Stimulated activated CD4-positive, alpha-beta T cell treated with anti-CD3 and anti-CD28 coated beads, Interleukin-15, amount 100 ng/mL, for 24 hours (primary cell): ENCODE measurements around the gene CFAP43.
A peak's percentile ranks its signal among the peaks of the same experiment; 100 is the strongest.

Experiments
- DNase-seq: peaks from one replicate; pipeline ENCODE4 v3.0.0-alpha.2; 2020

The CFAP43 gene

DNA sequence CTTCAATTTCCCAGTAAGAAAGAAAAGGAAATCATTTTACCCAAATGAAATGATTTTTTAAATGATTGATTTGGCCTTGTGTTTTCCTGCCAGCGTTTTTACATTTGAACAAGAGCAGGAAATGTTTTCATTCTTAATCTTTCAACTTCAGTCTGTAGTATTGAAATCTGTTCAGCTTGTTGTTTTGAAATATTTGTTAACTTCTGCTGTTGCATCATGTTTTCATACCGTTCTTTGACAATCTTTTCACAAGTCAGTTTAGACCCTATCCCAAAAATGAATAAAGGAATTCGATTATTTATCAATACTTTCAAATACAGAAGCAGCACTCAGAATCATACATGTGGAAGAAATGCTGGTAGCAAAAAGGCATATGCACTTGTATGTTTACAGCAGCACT, 102.1 kb downstream of the CFAP43 start:
- DNase-seq: no peak

DNA sequence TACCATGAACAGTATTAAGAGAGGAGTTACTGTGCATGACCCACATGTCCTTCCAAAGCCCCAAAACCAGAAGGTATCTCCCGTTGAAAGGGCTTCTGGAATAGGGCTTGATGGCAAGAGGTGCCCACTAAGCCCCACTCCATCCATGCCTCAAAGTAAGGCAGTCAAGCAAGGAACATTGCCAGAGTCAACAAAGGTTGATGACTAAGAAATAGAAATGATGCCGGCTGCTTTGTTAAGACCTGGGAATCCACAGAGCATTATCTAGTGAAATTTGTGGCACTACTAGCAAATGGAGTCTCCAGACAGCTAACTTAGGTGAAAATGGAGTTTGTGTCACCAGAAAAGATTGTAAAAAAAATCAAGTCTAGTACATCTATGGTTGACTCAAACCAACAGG, 104.0 kb downstream of the CFAP43 start:
- no peak for DNase-seq

DNA sequence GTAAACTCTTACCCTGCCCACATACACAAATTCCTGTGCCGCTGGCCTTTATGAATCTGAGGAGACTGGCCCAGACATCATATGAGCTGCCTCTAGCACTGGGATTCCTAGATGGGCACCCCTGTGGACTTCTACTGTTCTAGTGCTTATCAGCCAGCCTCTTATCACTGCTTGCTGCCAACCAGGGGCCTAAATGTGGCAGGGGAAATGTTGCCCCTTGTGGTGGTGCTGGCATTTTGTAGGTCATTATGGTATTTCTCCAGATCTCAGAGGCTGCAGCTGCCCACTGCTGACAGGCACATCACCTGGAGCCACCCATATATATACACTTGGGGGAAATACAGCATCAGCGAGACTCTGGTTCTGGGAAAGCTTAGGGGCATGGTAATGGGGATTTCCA, 104.8 kb downstream of the CFAP43 start:
- peak; percentile 12 for DNase-seq

DNA sequence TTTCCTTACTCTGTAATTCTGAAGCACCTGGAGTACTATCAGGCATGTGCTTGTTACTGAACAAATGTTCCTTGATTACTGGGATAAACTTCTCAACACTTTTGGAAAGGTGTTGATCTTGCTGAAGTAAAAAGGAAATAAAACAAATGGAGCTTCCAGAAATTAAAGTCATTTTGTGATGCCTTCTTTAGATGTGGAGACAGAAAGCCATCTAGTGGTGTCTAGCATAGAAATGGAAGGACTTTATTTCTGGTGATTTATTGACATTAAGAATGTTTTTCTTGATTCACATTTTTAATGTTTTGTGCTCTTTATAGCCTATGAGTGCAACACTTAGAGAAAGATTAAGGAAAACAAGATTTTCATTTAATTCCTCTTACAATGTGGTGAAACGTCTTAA, 108.8 kb downstream of the CFAP43 start:
- DNase-seq: no peak

DNA sequence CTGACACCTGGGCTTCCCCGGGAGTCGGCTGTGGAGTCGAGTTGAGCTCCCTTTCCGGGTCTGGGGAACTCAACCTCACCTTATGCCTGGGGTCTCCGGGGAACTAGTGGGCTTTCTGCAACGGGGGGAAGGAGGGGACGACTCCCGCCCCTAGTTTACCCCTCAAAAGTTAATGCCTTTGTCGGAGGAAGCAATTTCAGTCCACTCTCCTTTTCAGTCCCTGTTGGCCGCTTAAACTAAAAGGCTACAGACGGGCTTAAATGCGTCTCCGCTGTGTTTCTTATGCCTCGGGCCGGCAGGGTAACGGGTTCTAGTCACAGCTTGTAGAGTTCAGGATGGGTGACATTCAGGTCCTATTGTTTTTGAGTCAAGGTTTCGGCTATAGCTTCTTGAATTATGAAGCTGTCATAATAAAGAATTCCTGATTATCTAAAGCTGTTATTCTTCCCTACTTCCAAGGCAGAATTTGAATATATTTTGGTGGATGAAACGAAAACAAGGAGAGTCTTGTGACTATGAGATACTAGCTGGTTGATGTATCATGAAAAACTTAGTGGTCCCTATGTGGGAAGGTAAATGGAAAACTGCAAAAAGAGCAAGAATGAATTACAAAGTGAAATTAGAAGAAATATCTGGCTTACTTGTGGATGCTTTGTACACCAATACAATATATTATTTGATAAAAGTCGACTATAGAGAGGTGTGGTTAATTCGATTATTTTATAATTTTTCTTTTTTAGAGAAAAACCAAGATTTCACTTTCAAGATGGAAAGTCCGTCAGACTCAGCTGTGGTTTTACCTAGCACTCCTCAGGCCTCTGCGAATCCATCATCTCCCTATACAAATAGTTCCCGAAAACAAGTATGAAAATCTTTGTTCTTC, 109.7 kb downstream of the CFAP43 start:
- DNase-seq: peak; percentile 25

DNA sequence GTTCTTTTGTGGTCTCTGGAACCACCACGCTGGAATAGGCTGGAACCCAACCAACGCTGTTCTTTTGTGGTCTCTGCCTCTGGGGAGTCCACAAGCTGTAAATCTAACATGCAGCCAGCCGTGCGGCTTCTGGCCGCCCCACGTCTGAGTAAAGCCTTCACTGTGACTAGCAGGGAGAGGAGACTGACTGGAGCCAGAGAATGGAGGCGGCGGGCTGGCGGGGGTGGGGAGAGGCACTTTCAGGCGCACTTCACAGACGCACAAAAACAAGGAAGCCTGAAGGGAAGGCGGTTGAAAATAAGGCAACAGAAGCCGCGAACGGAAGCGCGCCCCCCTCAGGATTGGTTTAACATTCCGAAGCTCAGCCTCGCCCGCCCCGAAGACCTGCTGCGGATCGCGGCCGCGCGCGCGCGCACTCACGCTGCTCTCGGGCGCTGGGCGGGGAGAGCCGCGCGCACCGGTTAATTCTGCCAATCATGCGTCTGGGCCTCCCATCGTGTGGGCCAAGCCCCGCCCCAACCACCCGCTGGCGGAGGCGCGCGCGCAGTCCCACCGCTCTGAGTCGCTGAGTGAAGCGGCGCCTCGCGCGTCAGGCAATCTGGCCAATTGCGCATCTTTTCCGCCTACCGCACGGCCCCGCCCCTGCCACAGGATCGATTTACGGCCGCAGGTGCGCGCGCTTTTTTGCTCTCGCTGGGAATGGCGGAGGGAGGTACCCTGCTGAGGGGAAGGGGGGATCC, 110.5 kb downstream of the CFAP43 start, which contains the start of gene SFR1:
SFR1 (plus strand) TSS at position 687 of the 740 bp plus-strand sequence; CDS start at position 700, 13 bp downstream.
- DNase-seq: peak; percentile 99

DNA sequence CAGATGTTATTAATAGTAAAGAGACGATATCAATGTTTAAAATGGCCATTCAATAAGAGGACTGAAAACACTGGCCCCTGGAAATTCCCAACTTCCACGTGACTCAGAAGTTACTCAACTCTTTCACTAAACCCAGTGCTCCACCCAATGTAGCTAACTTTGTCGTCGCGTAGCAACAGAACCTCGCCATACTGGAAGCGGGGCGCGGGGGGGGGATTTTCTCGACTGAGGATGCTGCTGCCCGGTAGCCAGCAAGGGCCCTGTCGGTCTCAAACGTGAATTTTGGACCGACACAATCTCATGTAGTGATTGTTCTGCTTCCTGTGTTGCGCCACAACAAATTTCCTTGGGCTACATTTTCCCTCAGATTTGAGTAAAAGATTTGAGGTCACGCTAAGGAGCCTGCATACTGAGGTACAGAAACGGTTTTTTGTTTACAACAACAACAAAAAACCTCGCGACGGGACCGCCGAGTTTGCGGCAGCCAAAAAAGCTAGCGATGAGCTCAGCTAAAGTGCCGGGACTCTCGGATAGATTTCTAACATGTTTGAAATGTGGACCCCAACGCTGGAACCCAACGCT, 111.2 kb downstream of the CFAP43 start:
- DNase-seq: peak; percentile 89

DNA sequence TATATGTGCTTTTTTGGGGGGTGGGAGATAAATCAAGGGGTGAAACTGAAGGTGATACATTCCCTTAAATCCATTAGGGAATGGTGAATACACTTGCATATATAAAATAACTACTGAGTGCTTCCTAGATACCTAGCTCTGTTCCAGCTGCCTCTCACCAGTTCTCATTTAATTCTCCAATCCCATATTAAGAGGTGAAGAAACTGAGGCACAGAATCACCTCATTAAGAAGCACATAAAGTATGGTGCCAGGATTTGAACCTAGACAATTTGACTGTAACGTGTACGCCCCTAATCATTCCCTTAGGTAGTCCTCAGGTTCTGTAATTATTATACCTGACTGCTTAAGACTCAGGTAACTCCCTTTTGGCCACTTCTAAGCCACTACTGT, 111.7 kb downstream of the CFAP43 start:
- no peak for DNase-seq

DNA sequence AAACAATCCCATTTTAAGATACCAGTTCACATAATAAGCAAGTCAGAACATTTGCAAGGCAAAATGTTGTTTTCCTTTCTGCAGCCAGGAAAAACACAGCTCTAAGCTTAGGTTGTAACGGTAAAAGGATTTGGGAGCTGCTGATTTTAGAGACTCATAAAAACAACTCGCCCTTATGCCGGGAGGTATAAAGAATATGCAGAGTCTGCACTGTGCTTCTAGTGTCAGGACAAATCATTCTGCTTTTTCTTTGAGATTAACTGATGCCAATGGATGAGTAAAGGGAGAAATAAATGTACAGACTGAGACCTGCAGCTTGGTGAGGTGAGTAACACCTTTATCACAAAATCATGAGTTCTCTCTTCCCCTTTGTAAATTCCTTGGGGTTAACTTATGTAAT, 112.2 kb downstream of the CFAP43 start:
- no peak for DNase-seq

DNA sequence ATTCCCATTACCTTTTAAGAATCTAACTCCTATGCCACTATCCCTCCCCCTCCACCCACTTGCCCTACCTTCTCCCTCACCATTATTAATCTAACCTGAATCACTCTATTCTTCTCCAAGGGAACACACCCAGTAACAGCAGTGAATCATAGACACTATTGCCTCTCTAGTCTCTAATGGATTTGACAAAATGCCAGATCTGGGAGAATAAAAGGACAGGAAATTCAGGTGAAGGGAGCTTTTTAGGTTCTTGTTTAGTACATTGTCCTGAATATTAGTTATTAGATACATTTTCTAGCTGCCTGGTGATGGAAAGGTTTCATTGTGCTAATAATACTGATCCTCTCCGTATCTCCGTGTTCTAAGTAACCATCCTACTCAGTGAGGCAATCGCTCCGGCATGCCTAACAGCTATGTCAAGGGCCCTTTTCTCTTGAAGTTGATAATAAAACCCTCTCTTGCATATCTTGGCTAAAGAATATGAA, 114.3 kb downstream of the CFAP43 start:
- DNase-seq: no peak

DNA sequence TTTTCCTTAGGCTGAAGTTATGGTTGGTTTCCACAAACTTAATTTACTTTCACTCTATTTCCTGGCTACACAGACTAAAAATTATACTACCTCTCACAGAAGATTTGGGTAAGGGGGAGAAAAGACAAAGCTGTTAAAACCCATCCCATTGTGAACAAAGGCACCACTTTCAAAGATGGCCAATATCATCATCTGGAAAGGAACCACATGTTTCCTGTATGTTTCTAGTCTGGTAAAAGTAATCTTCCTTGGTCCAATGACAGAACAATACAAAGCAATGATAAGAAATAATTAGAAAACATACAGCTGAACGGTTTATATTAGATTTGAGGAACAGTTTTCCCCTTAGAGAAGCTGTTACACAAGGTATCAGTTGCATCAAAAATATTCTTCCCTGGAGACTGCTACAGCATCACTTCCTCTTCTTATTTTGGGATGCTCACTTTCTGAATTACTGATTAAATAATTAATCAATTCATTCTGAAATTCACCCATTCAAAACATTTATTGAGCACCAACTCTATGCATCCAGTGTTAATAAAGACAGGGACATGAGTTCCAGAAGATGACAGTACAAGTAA, 118.7 kb downstream of the CFAP43 start:
- no peak for DNase-seq

DNA sequence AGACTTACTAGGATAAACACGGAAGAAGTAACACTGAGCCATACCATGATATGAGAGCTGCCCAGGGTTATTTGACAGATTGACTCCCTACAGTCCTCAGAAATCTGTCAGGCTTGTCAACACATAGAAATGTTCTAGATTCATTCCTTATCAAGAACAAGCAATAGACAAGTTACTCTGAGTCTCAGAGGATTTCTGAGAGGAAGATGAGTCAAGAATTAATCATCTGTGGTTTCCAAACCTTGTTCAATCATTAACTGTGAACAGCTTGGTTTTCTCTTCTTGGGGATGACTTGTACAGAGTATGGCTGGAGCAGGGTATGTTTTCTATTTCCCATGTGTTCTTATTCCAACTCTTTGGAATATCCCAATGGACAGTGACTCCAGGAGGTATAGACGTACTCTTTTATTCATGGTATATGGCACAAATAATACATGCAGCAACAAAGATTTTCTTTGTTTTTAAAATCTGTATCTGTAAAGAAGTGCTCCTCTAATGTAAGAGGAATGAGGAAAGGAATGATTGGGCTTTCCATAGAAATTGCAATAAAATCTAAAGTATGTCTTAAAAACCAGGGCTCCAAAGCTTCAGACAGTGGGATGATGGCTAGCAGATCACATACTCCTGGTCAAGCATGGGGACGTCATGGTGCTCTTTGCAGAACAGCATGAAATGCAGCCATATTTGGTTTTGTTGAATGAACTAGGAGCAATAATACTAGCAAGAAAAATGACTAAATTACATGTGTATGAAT, 122.1 kb downstream of the CFAP43 start:
- no peak for DNase-seq

DNA sequence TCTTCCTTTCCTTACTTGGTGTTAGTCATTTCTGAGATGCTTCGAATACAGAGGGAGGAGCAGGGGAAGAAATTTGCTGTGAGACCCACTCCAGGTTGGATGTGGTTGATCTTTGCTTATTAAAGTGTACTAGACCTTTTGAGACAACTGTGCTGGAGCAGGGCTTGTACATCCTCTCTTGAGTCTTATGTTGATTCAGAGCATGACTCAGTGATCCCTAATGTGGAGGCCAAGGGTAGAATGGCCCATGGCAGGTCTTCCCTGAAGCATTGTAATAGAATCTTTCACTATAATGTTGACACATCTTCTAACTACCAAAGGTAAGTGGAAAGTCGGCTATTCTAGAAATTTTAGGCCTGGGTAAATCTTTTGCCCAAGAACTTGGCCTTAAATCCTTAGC, 127.2 kb downstream of the CFAP43 start:
- no peak for DNase-seq

DNA sequence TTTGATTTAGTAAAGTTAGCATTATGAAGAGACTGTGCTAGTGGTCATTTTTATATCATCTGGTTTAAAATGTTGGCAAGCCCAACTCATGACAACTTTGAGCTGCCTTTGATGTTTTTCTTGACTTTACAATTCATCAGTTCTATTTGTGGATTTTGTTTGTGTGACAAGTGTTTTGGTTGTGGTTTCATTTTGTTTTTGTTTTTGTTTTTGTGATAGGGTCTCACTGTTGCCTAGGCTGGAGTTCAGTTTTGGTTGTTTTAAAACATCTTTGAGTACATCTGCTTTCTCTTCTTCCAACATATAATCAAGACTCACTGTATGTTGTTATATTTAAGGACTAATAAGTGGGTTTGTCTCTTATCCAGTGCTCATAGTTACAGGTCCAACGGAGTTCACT, 127.7 kb downstream of the CFAP43 start:
- no peak for DNase-seq

DNA sequence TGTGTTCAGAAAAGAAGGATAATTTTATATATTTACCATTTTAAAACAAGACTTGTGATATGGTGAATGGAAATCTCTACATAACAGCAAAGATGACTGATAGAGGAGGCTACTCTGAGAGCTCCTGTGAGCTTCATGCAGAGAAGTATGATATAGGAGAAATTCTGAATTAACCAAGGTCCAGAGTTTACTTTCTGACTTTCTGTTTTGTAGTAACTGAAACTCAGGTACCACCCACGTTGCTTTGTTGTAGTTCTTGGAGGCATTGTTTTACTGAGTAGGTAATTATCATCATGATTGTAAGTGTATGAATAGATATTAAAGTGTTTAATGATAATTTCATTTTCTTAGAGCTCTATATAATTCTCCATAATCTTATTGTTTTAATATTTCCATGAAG, 128.2 kb downstream of the CFAP43 start:
- DNase-seq: no peak

DNA sequence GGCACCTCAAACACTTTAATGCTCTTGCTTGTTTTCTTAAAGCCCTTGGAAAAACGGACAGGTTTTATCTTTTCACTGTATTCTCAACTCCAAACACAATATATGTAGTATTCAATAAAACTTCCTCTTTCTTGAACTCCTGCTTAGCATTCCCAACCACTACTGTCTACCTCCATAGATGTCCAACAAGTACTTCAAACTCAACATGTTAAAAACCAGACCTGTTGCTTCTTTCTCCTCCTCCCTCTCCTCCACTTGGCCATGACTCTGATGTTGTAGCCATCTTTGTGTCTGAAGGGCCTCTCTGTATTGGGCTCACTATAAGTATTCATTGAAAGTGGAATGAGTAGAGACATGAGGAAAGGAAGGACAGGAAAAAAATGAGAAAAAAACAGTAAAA, 130.3 kb downstream of the CFAP43 start:
- no peak for DNase-seq

DNA sequence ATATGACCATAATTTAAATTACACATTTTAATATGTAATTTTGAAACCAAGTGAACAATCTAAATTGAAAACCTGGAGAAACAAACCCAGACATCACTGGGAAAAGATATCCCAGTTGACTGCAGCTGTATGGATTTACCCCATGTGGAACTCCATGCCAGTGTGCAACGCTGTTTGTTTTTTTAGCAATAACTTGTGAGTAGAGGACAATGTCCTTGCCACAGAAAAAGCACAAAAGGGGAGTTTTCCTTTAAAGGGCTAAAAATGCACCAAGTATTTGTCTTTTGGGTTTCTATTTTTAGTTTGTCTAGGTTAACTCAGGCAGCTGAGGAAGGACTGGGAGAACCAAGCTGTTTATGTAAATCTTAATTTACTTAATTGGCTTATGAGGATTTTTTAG, 131.4 kb downstream of the CFAP43 start:
- no peak for DNase-seq

DNA sequence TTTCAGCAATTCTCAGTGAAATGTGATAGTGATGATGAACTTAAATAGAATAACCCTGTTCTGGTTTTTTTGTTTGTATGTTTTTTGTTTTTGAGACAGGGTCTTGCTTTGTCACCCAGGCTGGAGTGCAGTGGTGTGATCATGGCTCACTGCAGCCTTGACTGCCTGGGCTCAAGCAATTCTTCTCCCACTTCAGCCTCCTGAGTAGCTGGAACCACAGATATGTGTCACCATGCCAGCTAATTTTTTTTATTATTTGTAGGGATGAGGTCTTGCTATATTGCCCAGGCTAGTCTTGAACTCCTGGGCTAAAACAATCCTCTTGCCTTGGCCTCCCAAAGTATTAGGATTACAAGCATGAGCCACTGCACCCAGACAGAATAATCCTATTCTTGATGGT, 132.2 kb downstream of the CFAP43 start:
- no peak for DNase-seq

DNA sequence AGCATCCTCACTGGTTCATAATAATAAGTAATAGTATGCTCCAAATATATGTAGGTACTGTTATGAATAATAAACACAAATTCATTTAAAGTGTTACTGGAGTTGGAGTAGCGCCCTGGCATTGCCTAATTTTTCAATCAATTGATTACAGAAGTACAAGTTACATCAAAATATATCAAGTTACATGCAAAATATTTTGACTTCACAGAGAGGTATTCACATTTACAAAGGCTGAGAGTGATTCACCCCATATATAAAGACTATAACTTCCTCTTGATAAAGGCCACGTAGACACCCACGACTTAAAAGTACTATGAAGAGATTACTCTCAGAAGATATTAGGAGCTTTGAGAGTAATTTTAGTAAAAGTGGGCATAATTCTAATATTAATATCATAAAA, 132.9 kb downstream of the CFAP43 start:
- no peak for DNase-seq

DNA sequence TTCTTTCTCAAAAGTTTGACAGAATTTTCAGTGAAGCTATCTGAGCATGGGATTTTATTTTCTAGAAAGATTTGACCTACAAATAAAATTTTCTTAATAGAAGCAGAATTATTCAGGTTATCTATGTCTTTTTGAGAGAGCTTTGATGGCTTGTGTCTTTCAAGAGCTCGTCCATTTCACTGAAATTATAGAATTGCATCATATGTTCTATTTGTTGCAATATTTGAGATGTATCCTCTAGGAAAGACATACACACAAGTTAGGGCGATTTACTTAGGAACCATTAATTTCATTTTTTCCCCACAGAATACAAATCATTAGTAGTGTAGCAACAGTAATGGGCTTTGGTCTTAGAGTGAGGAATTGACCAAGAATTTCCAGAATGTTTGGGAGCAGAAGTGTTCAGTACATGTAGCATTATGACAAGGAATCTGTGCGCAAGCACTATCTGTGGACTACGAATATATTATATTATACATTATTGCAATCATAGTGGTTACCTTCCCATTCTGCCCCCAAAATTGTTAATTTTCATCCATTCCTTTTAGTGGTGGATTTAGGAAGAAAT, 133.7 kb downstream of the CFAP43 start:
- DNase-seq: no peak

DNA sequence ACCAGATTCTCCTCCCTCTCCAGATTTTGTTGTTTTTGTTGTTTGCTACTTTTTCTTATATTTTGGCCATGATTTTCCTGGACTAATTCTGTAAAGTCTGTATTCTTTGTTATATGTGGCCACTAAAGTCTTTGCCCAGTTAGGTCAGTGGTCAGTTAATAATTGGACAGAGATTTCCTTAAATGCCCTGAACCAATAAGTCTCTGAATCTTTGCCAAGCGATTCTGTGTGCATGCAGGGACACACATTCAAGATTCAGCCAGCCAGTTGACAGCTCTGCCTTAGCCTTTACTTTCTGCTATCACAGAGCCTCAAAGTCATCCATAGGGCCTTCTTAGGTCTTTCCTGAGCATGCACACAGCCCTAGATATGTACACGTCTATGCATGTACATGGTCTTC, 135.5 kb downstream of the CFAP43 start:
- no peak for DNase-seq

DNA sequence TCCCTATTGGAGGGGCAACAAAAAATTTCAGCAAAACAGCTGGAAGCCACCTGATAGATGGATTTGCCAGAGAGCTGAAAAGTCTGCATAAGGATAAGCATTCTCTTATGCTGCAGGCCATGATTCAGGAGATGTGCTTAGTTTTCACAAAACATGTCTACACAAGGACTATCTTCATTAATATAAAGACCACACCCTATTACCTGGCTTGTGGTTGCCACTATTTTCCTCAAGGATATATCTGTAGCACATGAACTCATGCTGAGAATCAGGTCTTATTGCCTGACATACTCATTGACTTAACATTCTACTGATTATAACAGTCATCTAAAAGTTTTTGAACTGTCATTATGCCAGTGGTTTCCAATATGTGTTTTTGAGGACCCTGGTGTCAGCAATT, 139.4 kb downstream of the CFAP43 start:
- DNase-seq: no peak
